ENCODE results near the gene VAT1L.

VAT1L gene

GRCh38 chr16:77834635-77835540 lies 46.5 kb downstream of the VAT1L start:
- WGBS: 92% methylated on average over 6 of the region's 6 CpGs
- H3K4me1 ChIP-seq (ENCODE audit: insufficient read depth, low read length): peaks cover 27% of the 10 kb centered on the region; the same call in 1 of the 2 replicates
- H3K36me3 ChIP-seq (ENCODE audit: insufficient read depth, low read length): peaks cover 5% of the 10 kb centered on the region; the same call in 1 of the 2 replicates
- no peaks in the 10 kb centered on the region for H3K9me3 ChIP-seq (ENCODE audit: insufficient read depth, low read depth, low read length)
- peak overlapping the region; percentile 92 for H3K27ac ChIP-seq (ENCODE audit: low read depth, low read length)
- H3K27me3 ChIP-seq (ENCODE audit: insufficient read depth, low read length): no peaks in the 10 kb centered on the region
- no peak overlapping the region for H3K4me3 ChIP-seq (ENCODE audit: low read length)
- peak overlapping the region; percentile 69 for H3K9ac ChIP-seq (ENCODE audit: low read depth, low read length)

DNA sequence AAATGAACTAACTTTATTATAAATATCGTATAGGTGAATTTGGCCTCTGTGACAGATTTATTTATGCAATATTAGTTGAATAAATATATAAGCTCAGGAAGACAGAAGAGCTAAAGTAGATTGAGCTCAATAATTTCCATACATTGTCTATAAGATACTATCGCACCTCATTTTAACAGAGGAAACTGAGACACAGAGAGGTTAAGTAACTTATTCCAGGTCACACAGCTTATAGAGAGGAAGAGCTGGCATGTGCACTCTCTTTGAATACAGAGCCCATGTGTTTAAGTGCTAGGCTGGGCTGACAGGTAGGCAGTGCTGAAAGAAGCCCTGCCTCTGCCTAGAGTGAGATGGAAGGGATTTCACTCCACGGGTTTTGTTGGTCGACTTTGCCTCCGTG lies 48.4 kb downstream of the VAT1L start:
- Histone ChIP-seq H3K27ac (ENCODE audit: low read depth, low read length) (no peak overlapping the region), H3K9ac (ENCODE audit: low read depth, low read length) (no peak overlapping the region), H3K4me3 (ENCODE audit: low read length) (no peak overlapping the region), H3K4me1 (ENCODE audit: insufficient read depth, low read length) (peaks cover 27% of the 10 kb centered on the region; the same call in 1 of the 2 replicates), H3K9me3 (ENCODE audit: insufficient read depth, low read depth, low read length) (no peaks in the 10 kb centered on the region), H3K36me3 (ENCODE audit: insufficient read depth, low read length) (peaks cover 5% of the 10 kb centered on the region; the same call in 1 of the 2 replicates), H3K27me3 (ENCODE audit: insufficient read depth, low read length) (no peaks in the 10 kb centered on the region)
- 97% methylated on average over 4 of the region's 5 CpGs for WGBS

GRCh38 chr16:77838597-77839255 lies 50.4 kb downstream of the VAT1L start:
- Histone ChIP-seq H3K4me3 (ENCODE audit: low read length) (no peak overlapping the region), H3K9ac (ENCODE audit: low read depth, low read length) (no peak overlapping the region), H3K4me1 (ENCODE audit: insufficient read depth, low read length) (peaks cover 21% of the 10 kb centered on the region; the same call in 1 of the 2 replicates), H3K36me3 (ENCODE audit: insufficient read depth, low read length) (no peaks in the 10 kb centered on the region), H3K27me3 (ENCODE audit: insufficient read depth, low read length) (no peaks in the 10 kb centered on the region), H3K9me3 (ENCODE audit: insufficient read depth, low read depth, low read length) (no peaks in the 10 kb centered on the region), H3K27ac (ENCODE audit: low read depth, low read length) (no peak overlapping the region)
- WGBS: 94% methylated on average over 7 of the region's 7 CpGs

GRCh38 chr16:77840093-77840492 lies 51.7 kb downstream of the VAT1L start:
- Histone ChIP-seq H3K4me3 (ENCODE audit: low read length) (no peak overlapping the region), H3K27me3 (ENCODE audit: insufficient read depth, low read length) (no peaks in the 10 kb centered on the region), H3K9ac (ENCODE audit: low read depth, low read length) (no peak overlapping the region), H3K36me3 (ENCODE audit: insufficient read depth, low read length) (no peaks in the 10 kb centered on the region), H3K9me3 (ENCODE audit: insufficient read depth, low read depth, low read length) (no peaks in the 10 kb centered on the region), H3K27ac (ENCODE audit: low read depth, low read length) (no peak overlapping the region), H3K4me1 (ENCODE audit: insufficient read depth, low read length) (peaks cover 8% of the 10 kb centered on the region; the same call in 1 of the 2 replicates)
- WGBS: 88% methylated on average over 5 of the region's 5 CpGs

GRCh38 chr16:77840673-77841501 lies 52.5 kb downstream of the VAT1L start:
- H3K9me3 ChIP-seq (ENCODE audit: insufficient read depth, low read depth, low read length): no peaks in the 10 kb centered on the region
- no peak overlapping the region for H3K27ac ChIP-seq (ENCODE audit: low read depth, low read length)
- H3K36me3 ChIP-seq (ENCODE audit: insufficient read depth, low read length): no peaks in the 10 kb centered on the region
- H3K4me3 ChIP-seq (ENCODE audit: low read length): no peak overlapping the region
- no peaks in the 10 kb centered on the region for H3K27me3 ChIP-seq (ENCODE audit: insufficient read depth, low read length)
- no peak overlapping the region for H3K9ac ChIP-seq (ENCODE audit: low read depth, low read length)
- H3K4me1 ChIP-seq (ENCODE audit: insufficient read depth, low read length): peaks cover 6% of the 10 kb centered on the region; the same call in 1 of the 2 replicates
- 93% methylated on average over 6 of the region's 6 CpGs for WGBS

DNA sequence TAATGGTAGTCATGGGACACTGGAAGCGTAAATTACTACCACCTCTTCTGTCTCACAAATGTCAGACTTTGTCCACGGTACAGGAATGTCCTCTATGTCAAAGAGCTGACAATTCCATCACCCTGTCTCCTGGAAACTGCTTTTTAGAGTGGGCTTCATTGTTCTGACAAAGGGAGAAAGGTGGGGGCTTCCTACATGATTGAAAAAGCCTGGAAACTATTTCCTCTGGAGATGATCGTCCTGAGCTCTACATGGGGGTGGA lies 53.1 kb downstream of the VAT1L start:
- Histone ChIP-seq H3K27ac (ENCODE audit: low read depth, low read length) (no peak overlapping the region), H3K9ac (ENCODE audit: low read depth, low read length) (no peak overlapping the region), H3K4me1 (ENCODE audit: insufficient read depth, low read length) (peaks cover 6% of the 10 kb centered on the region; the same call in 1 of the 2 replicates), H3K9me3 (ENCODE audit: insufficient read depth, low read depth, low read length) (no peaks in the 10 kb centered on the region), H3K4me3 (ENCODE audit: low read length) (no peak overlapping the region), H3K27me3 (ENCODE audit: insufficient read depth, low read length) (no peaks in the 10 kb centered on the region), H3K36me3 (ENCODE audit: insufficient read depth, low read length) (no peaks in the 10 kb centered on the region)
- 97% methylated on average over 3 of the region's 3 CpGs for WGBS

DNA sequence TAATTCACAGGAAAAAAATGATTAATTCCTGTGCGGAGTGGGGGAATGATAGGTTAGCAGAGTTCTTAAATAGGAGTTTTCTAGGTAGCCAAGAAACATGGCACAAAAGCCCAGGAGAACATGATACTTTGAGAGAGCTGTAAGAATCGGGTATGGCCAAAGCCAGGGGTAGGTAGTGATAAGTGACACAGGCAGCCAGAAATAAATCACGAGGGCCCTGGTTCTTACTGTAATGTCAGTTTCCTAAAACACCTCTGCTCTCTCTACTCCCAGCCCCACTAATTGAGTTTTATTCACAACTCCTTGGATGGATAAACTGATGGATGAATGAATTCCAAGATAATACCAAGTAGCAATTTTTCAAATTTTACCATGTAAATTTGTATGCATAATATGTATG lies 54.1 kb downstream of the VAT1L start:
- 97% methylated on average over 3 of the region's 3 CpGs for WGBS

DNA sequence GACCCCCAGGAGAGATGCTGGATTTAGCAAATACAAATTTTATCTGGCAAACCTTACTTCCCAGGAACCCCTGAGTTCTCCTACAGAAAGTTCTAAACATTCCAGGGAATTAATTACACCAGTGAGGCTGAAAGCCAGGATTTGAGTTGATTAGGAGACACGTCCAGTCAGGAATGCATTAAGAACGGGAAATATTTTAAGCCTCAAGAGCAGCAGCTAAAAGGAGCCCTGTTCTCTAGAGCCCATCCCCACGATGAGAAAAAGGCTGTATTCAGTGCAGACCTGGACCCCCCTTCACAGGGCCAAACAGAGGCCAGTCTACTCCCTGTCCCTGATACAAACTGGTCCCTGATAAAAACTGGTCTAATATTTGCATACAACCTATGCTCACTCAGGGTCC lies 55.0 kb downstream of the VAT1L start:
- H3K27ac ChIP-seq (ENCODE audit: low read depth, low read length): no peak overlapping the region
- no peaks in the 10 kb centered on the region for H3K27me3 ChIP-seq (ENCODE audit: insufficient read depth, low read length)
- H3K4me1 ChIP-seq (ENCODE audit: insufficient read depth, low read length): peaks cover 6% of the 10 kb centered on the region; the same call in 1 of the 2 replicates
- no peak overlapping the region for H3K4me3 ChIP-seq (ENCODE audit: low read length)
- 90% methylated on average over 3 of the region's 3 CpGs for WGBS
- H3K9me3 ChIP-seq (ENCODE audit: insufficient read depth, low read depth, low read length): no peaks in the 10 kb centered on the region
- H3K36me3 ChIP-seq (ENCODE audit: insufficient read depth, low read length): peaks cover 7% of the 10 kb centered on the region; the same call in 1 of the 2 replicates
- H3K9ac ChIP-seq (ENCODE audit: low read depth, low read length): no peak overlapping the region

More for the DNA sequence above, 54.1 kb downstream of the VAT1L start:
- H3K9me3 ChIP-seq (ENCODE audit: insufficient read depth, low read depth, low read length): no peaks in the 10 kb centered on the region
- no peak overlapping the region for H3K27ac ChIP-seq (ENCODE audit: low read depth, low read length)
- no peak overlapping the region for H3K9ac ChIP-seq (ENCODE audit: low read depth, low read length)
- H3K4me1 ChIP-seq (ENCODE audit: insufficient read depth, low read length): peaks cover 6% of the 10 kb centered on the region; the same call in 1 of the 2 replicates
- no peaks in the 10 kb centered on the region for H3K27me3 ChIP-seq (ENCODE audit: insufficient read depth, low read length)
- no peaks in the 10 kb centered on the region for H3K36me3 ChIP-seq (ENCODE audit: insufficient read depth, low read length)
- H3K4me3 ChIP-seq (ENCODE audit: low read length): no peak overlapping the region

- no peaks in the 10 kb centered on the region for H3K9me3 ChIP-seq (ENCODE audit: insufficient read depth, low read depth, low read length)
- no peak overlapping the region for H3K9ac ChIP-seq (ENCODE audit: low read depth, low read length)
- no peak overlapping the region for H3K27ac ChIP-seq (ENCODE audit: low read depth, low read length)
- no peak overlapping the region for H3K4me3 ChIP-seq (ENCODE audit: low read length)
- peaks cover 13% of the 10 kb centered on the region; the same call in 1 of the 2 replicates for H3K36me3 ChIP-seq (ENCODE audit: insufficient read depth, low read length)
- no peaks in the 10 kb centered on the region for H3K4me1 ChIP-seq (ENCODE audit: insufficient read depth, low read length)
- H3K27me3 ChIP-seq (ENCODE audit: insufficient read depth, low read length): no peaks in the 10 kb centered on the region
- 97% methylated on average over 2 of the region's 4 CpGs for WGBS
Measured at GRCh38 chr16:77844801-77845200, 56.4 kb downstream of the VAT1L start.

DNA sequence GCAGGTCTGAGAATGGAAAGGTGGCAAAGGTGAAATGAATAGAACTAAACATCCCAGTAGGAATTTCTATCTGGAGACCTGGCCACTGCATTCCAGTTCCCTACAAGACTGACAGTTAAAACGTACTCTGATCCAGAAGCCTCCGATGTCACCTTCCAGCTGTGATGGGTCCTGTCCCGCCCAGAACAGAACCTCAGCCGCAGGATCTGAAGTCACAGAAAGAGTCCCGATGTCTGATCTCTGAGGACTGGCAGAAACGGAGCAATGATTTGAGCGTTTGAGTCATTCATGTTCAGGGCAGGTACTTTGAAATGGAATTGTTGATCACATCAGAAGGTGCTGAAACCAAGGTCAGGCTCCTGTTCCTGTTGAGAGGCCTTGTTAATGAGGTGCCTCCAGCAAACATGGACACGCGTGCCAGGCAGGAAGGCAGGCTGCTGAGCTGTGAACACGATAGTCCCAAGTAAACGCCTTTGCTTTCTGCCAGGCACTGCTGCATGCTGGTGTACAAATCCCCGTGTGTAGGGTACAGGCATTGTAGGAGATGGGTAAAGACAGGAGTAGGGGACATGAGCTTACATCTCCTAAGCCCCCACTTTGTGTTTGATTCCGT lies 61.4 kb downstream of the VAT1L start:
- peaks cover 6% of the 10 kb centered on the region; the same call in 1 of the 2 replicates for H3K4me1 ChIP-seq (ENCODE audit: insufficient read depth, low read length)
- H3K9me3 ChIP-seq (ENCODE audit: insufficient read depth, low read depth, low read length): no peaks in the 10 kb centered on the region
- peaks cover 24% of the 10 kb centered on the region; the same call in 1 of the 2 replicates for H3K36me3 ChIP-seq (ENCODE audit: insufficient read depth, low read length)
- H3K27me3 ChIP-seq (ENCODE audit: insufficient read depth, low read length): no peaks in the 10 kb centered on the region
- no peak overlapping the region for H3K4me3 ChIP-seq (ENCODE audit: low read length)
- H3K27ac ChIP-seq (ENCODE audit: low read depth, low read length): no peak overlapping the region
- WGBS: 93% methylated on average over 13 of the region's 13 CpGs
- H3K9ac ChIP-seq (ENCODE audit: low read depth, low read length): no peak overlapping the region
